Panc1 (cell line): ENCODE data around the gene NXT1. TPM values are rescaled to one million over a fixed set of nuclear protein-coding genes. Genes with fewer than 3 reads are reported as not detected.

Source experiments
- ATAC-seq: fragments of 200-7000 bp; cut with Tn5 transposase; 2 replicates; pipeline ENCODE4 v1.9.1; 2020; ENCODE audit warnings: mild to moderate bottlenecking, moderate library complexity
- BruUV-seq: library from RNA; stranded (reverse); fragments of 400-500 nt; replicated peaks from 2 replicates; lab custom pipeline; 2021; lab: Mats Ljungman, UMichigan
- CTCF ChIA-PET: fragments of 300-600 bp; sonication (Branson Sonifier 250); formaldehyde crosslinking; loops from one replicate; lab custom pipeline; 2022; ENCODE audit warnings: antibody characterized with exemption; lab: Charles Lee
- POLR2A ChIA-PET: fragments of 300-600 bp; sonication (Branson Sonifier 250); formaldehyde crosslinking; loops from one replicate; lab custom pipeline; 2022; ENCODE audit warnings: antibody characterized with exemption; lab: Charles Lee
- DNase-seq: peaks from one replicate; pipeline ENCODE4 v3.0.0-alpha.2; 2010; ENCODE audit warnings: low read depth, low spot score
- H3K27ac ChIP-seq: 2 replicates; pipeline ENCODE4 v1.5.1; 2011; ENCODE audit warnings: mild to moderate bottlenecking, low read length, inconsistent platforms
- H3K27me3 ChIP-seq: fragments of 200-500 bp; sonication (Bioruptor generic); 2 replicates; pipeline ENCODE4 v1.6.0; 2014; ENCODE audit warnings: low read length, inconsistent platforms; ENCODE audit not compliant: control insufficient read depth, insufficient read depth
- H3K36me3 ChIP-seq: fragments of 200-500 bp; sonication (Bioruptor generic); 2 replicates; pipeline ENCODE4 v1.5.1; 2014; ENCODE audit warnings: inconsistent platforms, mild to moderate bottlenecking, low read length, moderate library complexity; ENCODE audit not compliant: control insufficient read depth, insufficient read depth
- H3K4me1 ChIP-seq: 2 replicates; pipeline ENCODE4 v1.5.1; 2011; ENCODE audit warnings: inconsistent platforms, mild to moderate bottlenecking, low read length, moderate library complexity; ENCODE audit not compliant: control insufficient read depth, insufficient read depth
- H3K4me3 ChIP-seq, 2 experiments: 2 replicates each; pipeline ENCODE4 v1.5.1; 2011 to 2012; ENCODE audit warnings: low read depth in 2 of 2, low read length in 2 of 2, mild to moderate bottlenecking in 2 of 2, inconsistent platforms in 1 of 2, moderate library complexity in 1 of 2
- H3K9me3 ChIP-seq: fragments of 200-500 bp; sonication (Bioruptor generic); 2 replicates; pipeline ENCODE4 v1.5.1; 2014; ENCODE audit warnings: low read depth, mild to moderate bottlenecking, inconsistent platforms, low read length, moderate library complexity; ENCODE audit not compliant: control insufficient read depth, insufficient read depth
- CTCF ChIP-seq: fragments of 450-650 bp; IDR thresholded peaks from 2 replicates; pipeline ENCODE4 v1.5.1; 2017; ENCODE audit warnings: mild to moderate bottlenecking
- POLR2AphosphoS5 ChIP-seq: IDR thresholded peaks from 2 replicates; pipeline ENCODE4 v1.6.1; 2012; ENCODE audit warnings: mild to moderate bottlenecking, low read depth, low read length, moderate library complexity
- REST ChIP-seq, 2 experiments: IDR thresholded peaks; 2 replicates each; pipeline ENCODE4 v1.6.1; 2011 to 2012; ENCODE audit warnings: low read depth in 2 of 2, control low read depth in 1 of 2, low read length in 1 of 2, mild to moderate bottlenecking in 1 of 2, moderate library complexity in 1 of 2; ENCODE audit not compliant: insufficient read depth in 1 of 2
- SIN3A ChIP-seq: IDR thresholded peaks from 2 replicates; pipeline ENCODE4 v1.6.1; 2012; ENCODE audit warnings: low read depth, mild to moderate bottlenecking, low read length, moderate library complexity, borderline replicate concordance; ENCODE audit not compliant: insufficient read depth
- TCF7L2 ChIP-seq: IDR thresholded peaks from 2 replicates; pipeline ENCODE4 v1.6.1; 2011; ENCODE audit warnings: mild to moderate bottlenecking, low read depth, low read length, inconsistent platforms
- in situ Hi-C: cut with HindIII; loops from 2 replicates; pipeline ENCODE4 v1.10.0; 2016; ENCODE audit warnings: low sequenced_read_pairs, low pct_unique_long_range_greater_than_20kb
- intact Hi-C: fragments of 100-400 bp; cut with micrococcal nuclease; formaldehyde crosslinking; loops from one replicate; pipeline ENCODE4 v1.10.0; 2022; ENCODE audit not compliant: unreplicated experiment
- total RNA-seq: library from RNA; stranded (reverse); gene quantifications from one replicate; pipeline ENCODE4 v1.2.1, GENCODE V29; 2021; ENCODE audit not compliant: unreplicated experiment

The NXT1 gene
- total RNA-seq, 1 experiment from 2014 or later, result 31.3 TPM

- DNase-seq (no peak), ATAC-seq (no peak)
- intact Hi-C loops, result no loop called here
- no peak for TF ChIP-seq SIN3A
- no peak for TF ChIP-seq TCF7L2
- no peak for TF ChIP-seq REST (IDR thresholded peaks at IDR 0.05; ENCODE audit: insufficient read depth in 1 of 2, low read depth in 2 of 2, low read length in 1 of 2)
- TF ChIP-seq POLR2AphosphoS5, result no peak
- no peak for TF ChIP-seq CTCF
- Histone ChIP-seq H3K36me3 (no peaks in the 10 kb centered on the region), H3K9me3 (no peaks in the 10 kb centered on the region), H3K27me3 (no peaks in the 10 kb centered on the region), H3K4me3 (no peak overlapping the region), H3K4me1 (no peaks in the 10 kb centered on the region), H3K27ac (no peak overlapping the region)
- BruUV-seq, result no TSS peak
- ChIA-PET CTCF (no interaction called here), POLR2A (no interaction called here)
- in situ Hi-C loops, result no loop called here
These were observed 33.5 kb upstream of the NXT1 start for GRCh38 chr20:23317081-23317480.

- TF ChIP-seq TCF7L2 (no peak), REST (IDR thresholded peaks at IDR 0.05; ENCODE audit: insufficient read depth in 1 of 2, low read depth in 2 of 2, low read length in 1 of 2) (no peak)
- intact Hi-C loops, result no loop called here
- POLR2A ChIA-PET, result no interaction called here
- Histone ChIP-seq H3K36me3 (no peaks in the 10 kb centered on the region), H3K27ac (no peak overlapping the region), H3K4me3 (no peak overlapping the region), H3K4me1 (no peaks in the 10 kb centered on the region), H3K9me3 (no peaks in the 10 kb centered on the region), H3K27me3 (0 out of 2 replicates have a peak, but pooled peaks cover 3% of the 10 kb centered on the region)
- DNase-seq (no peak), ATAC-seq (no peak)
- CTCF ChIA-PET, result interaction anchor here (0.7 kb wide), 2 partner anchors 32 to 986 kb away, joined by 9 to 12 read pairs; partner anchors contain the start of gene NXT1
- in situ Hi-C loops, result no loop called here
- BruUV-seq, result no TSS peak
These were observed 32.2 kb upstream of the NXT1 start for GRCh38 chr20:23318347-23318746.
